ENCODE data around the gene UROS. TPM values are rescaled to one million over a fixed set of nuclear protein-coding genes. Genes with fewer than 3 reads are reported as not detected.

Gene UROS
- polyA plus RNA-seq, 1 of the 3 experiments (the other 2 are of a cell fraction), result 49.2 TPM

DNA sequence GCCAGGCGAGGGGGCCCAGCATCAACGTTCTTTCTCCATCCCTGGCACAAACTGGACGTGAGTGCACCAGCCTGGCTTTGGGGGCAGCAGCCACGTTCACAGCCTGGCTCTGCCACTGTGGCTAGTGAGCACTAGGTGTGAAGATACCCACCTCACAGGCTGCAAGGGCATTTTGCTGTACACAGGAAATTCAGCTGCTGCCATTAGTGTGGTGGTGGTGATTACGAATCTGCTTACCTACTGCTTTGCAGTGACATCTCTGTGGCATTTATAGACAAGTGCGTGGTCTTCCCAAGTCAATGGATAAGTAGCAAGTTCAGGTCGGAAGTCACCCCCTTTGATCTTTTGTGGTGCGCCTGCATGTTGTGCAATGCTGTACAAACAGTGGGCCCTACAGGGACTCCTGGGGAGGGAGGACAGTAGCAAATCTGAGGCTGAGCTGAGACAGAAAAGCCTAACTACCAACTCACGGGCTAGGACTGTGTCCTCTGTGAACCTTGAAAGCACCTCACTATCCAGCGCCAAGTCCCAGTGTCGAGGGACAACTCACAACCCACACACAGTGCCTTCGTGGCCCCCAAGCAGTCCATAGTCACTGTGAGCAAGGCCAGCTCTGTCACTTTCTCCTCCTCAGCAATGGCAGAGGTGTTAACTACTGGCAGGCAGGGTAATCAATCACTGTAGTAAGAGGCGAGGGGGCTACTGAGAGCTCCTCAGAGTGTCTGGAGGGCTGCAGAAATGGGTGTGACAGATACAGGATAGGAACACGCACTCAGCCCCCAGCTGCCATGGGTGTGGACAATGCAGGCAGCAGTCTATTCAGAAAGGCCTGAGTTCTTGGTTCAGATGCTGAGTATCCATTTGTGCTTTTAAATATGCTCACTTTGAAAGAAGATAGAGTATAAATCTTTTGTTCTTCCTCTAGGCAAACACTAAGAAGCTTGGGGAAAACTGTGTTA lies 30.4 kb downstream of the UROS start:
- CTCF ChIA-PET, result no interaction called here
- 93% methylated on average over 11 of the region's 14 CpGs for WGBS (ENCODE audit: low lambda C conversion rate)
- H3K4me2 ChIP-seq, result no peak overlapping the region

More for the DNA sequence above, 30.4 kb downstream of the UROS start:
- Histone ChIP-seq H3K79me2 (ENCODE audit: insufficient read depth) (no peaks in the 10 kb centered on the region), H4K20me1 (ENCODE audit: insufficient read depth) (no peaks in the 10 kb centered on the region), H3K27me3 (ENCODE audit: insufficient read depth) (no peaks in the 10 kb centered on the region), H3K27ac (ENCODE audit: low read depth in 2 of 2, low read length in 1 of 2) (no peak overlapping the region), H2AFZ (ENCODE audit: low read depth) (no peak overlapping the region), H3K4me1 (ENCODE audit: control insufficient read depth in 1 of 2, insufficient read depth in 2 of 2, low read depth in 1 of 2, low read length in 1 of 2) (no peaks in the 10 kb centered on the region), H3K36me3 (replicated peaks in 1 of 2; ENCODE audit: control insufficient read depth in 1 of 2, insufficient read depth in 2 of 2, low read length in 1 of 2) (peaks cover 10 to 58% of the 10 kb centered on the region in 2 experiments), H3K4me3 (ENCODE audit: low read depth in 2 of 2, low read length in 1 of 2) (no peak overlapping the region), H3F3A (replicated peaks; ENCODE audit: insufficient read depth) (no peaks in the 10 kb centered on the region), H3K9ac (no peak overlapping the region), H3K9me3 (no peaks in the 10 kb centered on the region), H3K9me2 (no peaks in the 10 kb centered on the region)
- POLR2A ChIA-PET, result no interaction called here
- DNase-seq, result no peak
- TF ChIP-seq USF2 (IDR thresholded peaks at IDR 0.05; ENCODE audit: borderline replicate concordance, low read depth, low read length), result no peak
- no peak for TF ChIP-seq RCOR1 (IDR thresholded peaks at IDR 0.05; ENCODE audit: low read length)
- TF ChIP-seq YY1 (IDR thresholded peaks at IDR 0.05; ENCODE audit: low read depth), result no peak
- TF ChIP-seq SMC3 (IDR thresholded peaks at IDR 0.05; ENCODE audit: low read depth, low read length), result no peak
- no peak for TF ChIP-seq GABPA (IDR thresholded peaks at IDR 0.05; ENCODE audit: low read depth)
- no peak for TF ChIP-seq CTCF (IDR thresholded peaks at IDR 0.05)
- no peak for TF ChIP-seq RXRA (IDR thresholded peaks at IDR 0.05; ENCODE audit: borderline replicate concordance, low read depth)
- TF ChIP-seq RFX5 (IDR thresholded peaks at IDR 0.05; ENCODE audit: low read length), result no peak
- TF ChIP-seq FOSL2 (IDR thresholded peaks at IDR 0.05; ENCODE audit: borderline replicate concordance, low read depth), result no peak
- no peak for TF ChIP-seq NFIC (IDR thresholded peaks at IDR 0.05; ENCODE audit: borderline replicate concordance)
- no peak for TF ChIP-seq GATA2 (CRISPR knock-in tag; IDR thresholded peaks at IDR 0.05)
- no peak for TF ChIP-seq EP300 (IDR thresholded peaks at IDR 0.05; ENCODE audit: borderline replicate concordance in 1 of 2, low read depth in 1 of 2, low read length in 1 of 2)
- no peak for TF ChIP-seq SIN3A (IDR thresholded peaks at IDR 0.05; ENCODE audit: borderline replicate concordance, low read depth, low read length)
- TF ChIP-seq USF1 (IDR thresholded peaks at IDR 0.05; ENCODE audit: borderline replicate concordance, low read depth), result no peak
- TF ChIP-seq CHD2 (IDR thresholded peaks at IDR 0.05; ENCODE audit: low read length, partially characterized antibody), result no peak
- TF ChIP-seq, protein P1, sequence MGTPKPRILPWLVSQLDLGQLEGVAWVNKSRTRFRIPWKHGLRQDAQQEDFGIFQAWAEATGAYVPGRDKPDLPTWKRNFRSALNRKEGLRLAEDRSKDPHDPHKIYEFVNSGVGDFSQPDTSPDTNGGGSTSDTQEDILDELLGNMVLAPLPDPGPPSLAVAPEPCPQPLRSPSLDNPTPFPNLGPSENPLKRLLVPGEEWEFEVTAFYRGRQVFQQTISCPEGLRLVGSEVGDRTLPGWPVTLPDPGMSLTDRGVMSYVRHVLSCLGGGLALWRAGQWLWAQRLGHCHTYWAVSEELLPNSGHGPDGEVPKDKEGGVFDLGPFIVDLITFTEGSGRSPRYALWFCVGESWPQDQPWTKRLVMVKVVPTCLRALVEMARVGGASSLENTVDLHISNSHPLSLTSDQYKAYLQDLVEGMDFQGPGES (IDR thresholded peaks at IDR 0.05; ENCODE audit: low read depth, low read length), result no peak
